ENCODE data around the gene SCYGR1.

SCYGR1 gene

GRCh38 chr2:227379095-227379494, 8.7 kb downstream of the SCYGR1 start, which contains the start of gene TM4SF20:
Gene TM4SF20, minus strand, starts transcription at chr2:227379306. Its CDS starts 38 bp downstream, at chr2:227379268.
- Histone ChIP-seq H3K27me3 (ENCODE audit: insufficient read depth, low read length) (no peaks in the 10 kb centered on the region), H3K36me3 (ENCODE audit: insufficient read depth, low read depth, low read length) (no peaks in the 10 kb centered on the region), H3K27ac (ENCODE audit: low read length) (no peak within 1 kb of the TSS), H3K9ac (ENCODE audit: low read depth, low read length) (no peak within 1 kb of the TSS), H3K4me1 (ENCODE audit: insufficient read depth, low read length) (peaks cover 10% of the 10 kb centered on the region; the same call in 1 of the 2 replicates), H3K9me3 (ENCODE audit: insufficient read depth, low read depth, low read length) (no peaks in the 10 kb centered on the region), H3K4me3 (ENCODE audit: low read length) (no peak within 1 kb of the TSS)

GRCh38 chr2:227378371-227378782, 9.4 kb downstream of the SCYGR1 start:
- H3K27ac ChIP-seq (ENCODE audit: low read length) = no peak overlapping the region
- no peak overlapping the region for H3K9ac ChIP-seq (ENCODE audit: low read depth, low read length)
- H3K36me3 ChIP-seq (ENCODE audit: insufficient read depth, low read depth, low read length) = no peaks in the 10 kb centered on the region
- no peaks in the 10 kb centered on the region for H3K27me3 ChIP-seq (ENCODE audit: insufficient read depth, low read length)
- no peaks in the 10 kb centered on the region for H3K9me3 ChIP-seq (ENCODE audit: insufficient read depth, low read depth, low read length)
- no peak overlapping the region for H3K4me3 ChIP-seq (ENCODE audit: low read length)
- peaks cover 10% of the 10 kb centered on the region; the same call in 1 of the 2 replicates for H3K4me1 ChIP-seq (ENCODE audit: insufficient read depth, low read length)

GRCh38 chr2:227377467-227378351, 10.0 kb downstream of the SCYGR1 start:
- H3K9ac ChIP-seq (ENCODE audit: low read depth, low read length) = no peak overlapping the region
- peaks cover 10% of the 10 kb centered on the region; the same call in 1 of the 2 replicates for H3K4me1 ChIP-seq (ENCODE audit: insufficient read depth, low read length)
- H3K4me3 ChIP-seq (ENCODE audit: low read length) = no peak overlapping the region
- H3K27ac ChIP-seq (ENCODE audit: low read length) = no peak overlapping the region
- no peaks in the 10 kb centered on the region for H3K36me3 ChIP-seq (ENCODE audit: insufficient read depth, low read depth, low read length)
- no peaks in the 10 kb centered on the region for H3K27me3 ChIP-seq (ENCODE audit: insufficient read depth, low read length)
- H3K9me3 ChIP-seq (ENCODE audit: insufficient read depth, low read depth, low read length) = no peaks in the 10 kb centered on the region

- H3K4me3 ChIP-seq (ENCODE audit: low read length) = no peak overlapping the region
- H3K27ac ChIP-seq (ENCODE audit: low read length) = no peak overlapping the region
- H3K4me1 ChIP-seq (ENCODE audit: insufficient read depth, low read length) = peaks cover 10% of the 10 kb centered on the region; the same call in 1 of the 2 replicates
- H3K9ac ChIP-seq (ENCODE audit: low read depth, low read length) = no peak overlapping the region
- no peaks in the 10 kb centered on the region for H3K36me3 ChIP-seq (ENCODE audit: insufficient read depth, low read depth, low read length)
- H3K27me3 ChIP-seq (ENCODE audit: insufficient read depth, low read length) = no peaks in the 10 kb centered on the region
- no peaks in the 10 kb centered on the region for H3K9me3 ChIP-seq (ENCODE audit: insufficient read depth, low read depth, low read length)
Observed at GRCh38 chr2:227376656-227377396, 10.9 kb downstream of the SCYGR1 start.

GRCh38 chr2:227374158-227374557, 13.6 kb downstream of the SCYGR1 start:
- no peak overlapping the region for H3K4me3 ChIP-seq (ENCODE audit: low read length)
- peaks cover 10% of the 10 kb centered on the region; the same call in 1 of the 2 replicates for H3K4me1 ChIP-seq (ENCODE audit: insufficient read depth, low read length)
- no peaks in the 10 kb centered on the region for H3K36me3 ChIP-seq (ENCODE audit: insufficient read depth, low read depth, low read length)
- H3K27ac ChIP-seq (ENCODE audit: low read length) = no peak overlapping the region
- H3K27me3 ChIP-seq (ENCODE audit: insufficient read depth, low read length) = no peaks in the 10 kb centered on the region
- H3K9ac ChIP-seq (ENCODE audit: low read depth, low read length) = no peak overlapping the region
- H3K9me3 ChIP-seq (ENCODE audit: insufficient read depth, low read depth, low read length) = no peaks in the 10 kb centered on the region

GRCh38 chr2:227373389-227373788, 14.4 kb downstream of the SCYGR1 start:
- Histone ChIP-seq H3K4me1 (ENCODE audit: insufficient read depth, low read length) (peaks cover 10% of the 10 kb centered on the region; the same call in 1 of the 2 replicates), H3K9me3 (ENCODE audit: insufficient read depth, low read depth, low read length) (no peaks in the 10 kb centered on the region), H3K4me3 (ENCODE audit: low read length) (no peak overlapping the region), H3K9ac (ENCODE audit: low read depth, low read length) (no peak overlapping the region), H3K27ac (ENCODE audit: low read length) (no peak overlapping the region), H3K36me3 (ENCODE audit: insufficient read depth, low read depth, low read length) (no peaks in the 10 kb centered on the region), H3K27me3 (ENCODE audit: insufficient read depth, low read length) (no peaks in the 10 kb centered on the region)

DNA sequence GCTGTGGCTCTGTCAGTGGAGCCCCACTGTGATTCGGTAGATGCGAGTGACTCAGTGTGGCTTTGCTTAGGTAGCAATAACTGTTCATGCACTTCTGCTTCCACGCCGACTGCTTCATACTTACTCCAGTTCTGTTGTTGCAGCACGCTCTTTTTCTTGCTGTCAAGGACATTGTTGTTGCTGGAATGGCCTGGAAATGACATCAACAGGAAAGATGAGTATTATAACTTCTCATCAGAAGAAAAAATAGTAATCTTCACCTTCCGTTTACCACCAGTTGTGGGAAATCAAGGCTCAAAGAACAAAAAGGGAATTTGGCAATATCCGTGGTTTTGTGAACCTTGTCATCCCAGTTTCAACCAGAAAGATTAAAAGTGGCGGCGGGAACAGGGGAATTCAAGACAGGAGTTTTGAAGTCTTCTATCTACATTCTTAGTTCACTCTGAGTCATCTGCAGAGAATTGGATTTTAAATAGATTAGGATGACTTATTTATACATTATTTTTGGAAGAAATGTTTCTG, 16.9 kb downstream of the SCYGR1 start:
- no peaks in the 10 kb centered on the region for H3K36me3 ChIP-seq (ENCODE audit: insufficient read depth, low read depth, low read length)
- no peak overlapping the region for H3K27ac ChIP-seq (ENCODE audit: low read length)
- no peak overlapping the region for H3K9ac ChIP-seq (ENCODE audit: low read depth, low read length)
- H3K9me3 ChIP-seq (ENCODE audit: insufficient read depth, low read depth, low read length) = no peaks in the 10 kb centered on the region
- H3K27me3 ChIP-seq (ENCODE audit: insufficient read depth, low read length) = no peaks in the 10 kb centered on the region
- no peaks in the 10 kb centered on the region for H3K4me1 ChIP-seq (ENCODE audit: insufficient read depth, low read length)
- H3K4me3 ChIP-seq (ENCODE audit: low read length) = no peak overlapping the region

DNA sequence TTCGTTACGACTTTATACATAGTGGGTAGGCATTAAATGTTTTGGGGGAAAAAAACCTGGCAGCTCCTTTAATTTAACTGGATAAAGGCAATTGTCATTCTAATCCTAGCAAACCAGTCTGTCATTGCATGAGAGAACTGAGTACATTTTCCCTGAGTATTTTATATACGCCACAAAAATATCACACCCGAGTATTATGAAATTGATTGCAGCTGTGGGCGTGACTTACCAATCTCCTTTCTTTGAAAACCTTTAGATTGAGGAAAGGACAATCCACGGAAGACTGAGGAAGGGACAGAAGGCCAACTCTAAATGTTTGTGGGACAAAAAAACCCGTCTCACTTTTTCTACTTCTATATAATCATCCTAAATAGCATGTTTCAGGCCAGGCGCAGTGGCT, 17.7 kb downstream of the SCYGR1 start:
- H3K27ac ChIP-seq (ENCODE audit: low read length) = no peak overlapping the region
- no peaks in the 10 kb centered on the region for H3K9me3 ChIP-seq (ENCODE audit: insufficient read depth, low read depth, low read length)
- H3K4me1 ChIP-seq (ENCODE audit: insufficient read depth, low read length) = no peaks in the 10 kb centered on the region
- H3K36me3 ChIP-seq (ENCODE audit: insufficient read depth, low read depth, low read length) = no peaks in the 10 kb centered on the region
- H3K27me3 ChIP-seq (ENCODE audit: insufficient read depth, low read length) = no peaks in the 10 kb centered on the region
- H3K9ac ChIP-seq (ENCODE audit: low read depth, low read length) = no peak overlapping the region
- no peak overlapping the region for H3K4me3 ChIP-seq (ENCODE audit: low read length)

DNA sequence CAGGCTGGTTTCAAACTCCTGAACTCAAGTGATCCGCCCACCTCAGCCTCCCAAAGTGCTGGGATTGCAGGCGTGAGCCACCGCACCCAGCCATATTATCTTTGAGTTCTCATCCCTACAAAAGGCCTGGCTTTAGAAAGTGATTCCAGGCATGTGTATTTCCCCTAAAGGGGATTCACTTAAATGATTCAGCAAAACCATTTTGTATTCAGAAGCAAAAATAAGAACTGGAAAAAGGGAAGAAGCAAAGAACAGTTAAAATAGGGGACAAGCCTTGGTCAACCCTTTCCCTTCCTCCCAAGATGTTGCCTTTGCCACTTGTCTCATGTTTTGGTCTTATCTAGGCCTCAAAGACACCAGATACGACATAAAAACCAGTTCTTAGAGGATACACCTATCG, 19.2 kb downstream of the SCYGR1 start:
- Histone ChIP-seq H3K4me1 (ENCODE audit: insufficient read depth, low read length) (no peaks in the 10 kb centered on the region), H3K36me3 (ENCODE audit: insufficient read depth, low read depth, low read length) (no peaks in the 10 kb centered on the region), H3K4me3 (ENCODE audit: low read length) (no peak overlapping the region), H3K9ac (ENCODE audit: low read depth, low read length) (no peak overlapping the region), H3K27me3 (ENCODE audit: insufficient read depth, low read length) (no peaks in the 10 kb centered on the region), H3K9me3 (ENCODE audit: insufficient read depth, low read depth, low read length) (no peaks in the 10 kb centered on the region), H3K27ac (ENCODE audit: low read length) (no peak overlapping the region)

DNA sequence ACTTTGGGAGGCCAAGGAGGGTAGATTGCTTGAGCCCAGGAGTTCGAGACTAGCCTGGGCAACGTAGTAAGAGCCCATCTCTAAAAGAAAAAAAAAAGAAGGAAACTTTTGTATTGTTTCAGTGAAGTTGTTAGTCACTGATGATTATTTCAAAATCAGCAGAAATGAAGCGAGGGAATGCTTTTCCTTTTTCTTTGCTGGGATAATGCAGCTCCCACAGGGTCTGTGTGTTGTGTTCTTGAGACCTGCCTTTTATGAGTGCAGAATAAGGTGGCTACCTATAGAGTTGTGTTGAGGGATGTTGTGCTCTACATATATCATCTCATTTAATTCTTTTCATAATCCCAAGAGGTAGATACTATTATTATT, 20.3 kb downstream of the SCYGR1 start:
- Histone ChIP-seq H3K9ac (ENCODE audit: low read depth, low read length) (no peak overlapping the region), H3K36me3 (ENCODE audit: insufficient read depth, low read depth, low read length) (no peaks in the 10 kb centered on the region), H3K4me3 (ENCODE audit: low read length) (no peak overlapping the region), H3K4me1 (ENCODE audit: insufficient read depth, low read length) (no peaks in the 10 kb centered on the region), H3K9me3 (ENCODE audit: insufficient read depth, low read depth, low read length) (no peaks in the 10 kb centered on the region), H3K27me3 (ENCODE audit: insufficient read depth, low read length) (no peaks in the 10 kb centered on the region), H3K27ac (ENCODE audit: low read length) (no peak overlapping the region)

GRCh38 chr2:227366769-227367426, 20.9 kb downstream of the SCYGR1 start:
- no peaks in the 10 kb centered on the region for H3K36me3 ChIP-seq (ENCODE audit: insufficient read depth, low read depth, low read length)
- H3K27me3 ChIP-seq (ENCODE audit: insufficient read depth, low read length) = no peaks in the 10 kb centered on the region
- H3K4me1 ChIP-seq (ENCODE audit: insufficient read depth, low read length) = no peaks in the 10 kb centered on the region
- H3K4me3 ChIP-seq (ENCODE audit: low read length) = no peak overlapping the region
- no peak overlapping the region for H3K9ac ChIP-seq (ENCODE audit: low read depth, low read length)
- H3K27ac ChIP-seq (ENCODE audit: low read length) = no peak overlapping the region
- no peaks in the 10 kb centered on the region for H3K9me3 ChIP-seq (ENCODE audit: insufficient read depth, low read depth, low read length)
